HAP-1 (cell line): Measurements from ENCODE around the gene R3HDML.
"Not testable (repeated sequence)": the region's sequence is repeated elsewhere in the genome, so short reads cannot be mapped to it uniquely, and the experiment has no call there.

Source experiments
- DNase-seq, 2 experiments: peaks; one replicate each; pipeline ENCODE4 v3.0.0-alpha.2; 2016 to 2020; ENCODE audit warnings: low spot score in 2 of 2
- H3K27me3 ChIP-seq: fragments of 250-450 bp; sonication (Bioruptor Pico); 2 replicates; pipeline ENCODE4 v1.5.1; 2020; ENCODE audit warnings: low read depth, mild to moderate bottlenecking, moderate library complexity
- H3K36me3 ChIP-seq: fragments of 250-450 bp; sonication (Bioruptor Pico); replicated peaks from 2 replicates; pipeline ENCODE4 v1.5.1; 2020; ENCODE audit warnings: mild to moderate bottlenecking
- H3K4me1 ChIP-seq: fragments of 250-450 bp; sonication (Bioruptor Pico); 2 replicates; pipeline ENCODE4 v1.5.1; 2020; ENCODE audit warnings: mild to moderate bottlenecking
- H3K4me3 ChIP-seq: fragments of 250-450 bp; sonication (Bioruptor Pico); 2 replicates; pipeline ENCODE4 v1.5.1; 2020; ENCODE audit warnings: mild to moderate bottlenecking, moderate library complexity
- H3K9me3 ChIP-seq: fragments of 250-450 bp; sonication (Bioruptor Pico); 2 replicates; pipeline ENCODE4 v1.5.1; 2020; ENCODE audit warnings: mild to moderate bottlenecking, moderate library complexity
- in situ Hi-C: fragments of 300-500 bp; cut with MboI; formaldehyde crosslinking; loops from 3 replicates; pipeline ENCODE4 v1.14.3; 2020; ENCODE audit warnings: low sequenced_read_pairs, inconsistent platforms, mixed read lengths

The R3HDML gene

DNA sequence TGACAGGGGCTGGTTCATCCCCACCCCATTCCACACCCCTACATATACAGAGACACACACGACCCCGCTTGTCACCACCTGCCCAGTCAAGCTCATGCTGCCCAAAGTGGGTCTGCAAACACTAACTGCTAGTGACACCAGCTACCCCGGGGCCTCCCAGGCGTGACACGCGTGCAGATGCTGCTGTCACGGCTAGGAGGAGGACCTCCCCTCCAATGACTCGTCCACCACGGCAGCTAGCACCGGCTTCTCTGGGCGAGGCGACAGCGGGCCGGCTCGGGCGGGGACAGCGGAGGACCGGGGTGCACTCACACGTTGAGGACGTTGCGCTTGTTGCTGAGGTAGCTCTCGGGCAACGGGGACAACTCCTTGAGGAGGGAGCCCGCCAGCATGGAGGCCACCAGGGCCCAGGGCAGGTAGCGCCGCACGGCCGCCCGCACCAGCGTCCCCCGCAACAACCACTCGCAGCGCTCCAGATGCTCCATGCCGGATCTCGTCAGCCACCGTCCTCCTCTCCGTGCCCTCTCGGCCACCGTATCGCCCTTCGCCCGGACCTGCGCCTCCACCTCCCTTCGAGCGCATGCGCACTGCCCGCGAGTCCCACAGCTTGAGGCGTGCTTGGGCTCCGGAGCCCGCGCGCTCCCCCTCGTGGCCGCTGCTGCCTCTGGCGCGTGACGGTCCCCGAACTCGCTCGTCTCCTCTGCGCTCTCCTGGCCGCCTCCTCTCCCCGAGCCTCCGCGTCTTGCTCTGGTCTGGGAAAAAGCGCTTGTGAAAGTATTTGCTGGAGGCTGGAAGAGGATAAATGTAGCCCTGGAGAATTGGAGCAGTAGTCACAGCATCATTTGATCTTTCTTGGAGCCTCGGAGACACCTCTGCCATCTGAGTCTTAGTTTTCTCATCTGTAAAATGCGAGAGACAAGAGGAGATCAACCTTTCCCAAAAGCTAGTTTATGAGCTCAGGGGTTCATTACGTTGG lies 25.9 kb upstream of the R3HDML start, which contains the start of gene FITM2:
TSS of gene FITM2 (minus strand) at position 539 of the 976 bp plus-strand sequence. CDS start at position 485, 54 bp downstream.
- Histone ChIP-seq H3K9me3 (no peaks in the 10 kb centered on the region), H3K36me3 (no peaks in the 10 kb centered on the region), H3K4me3 (peak within 1 kb of the TSS; percentile 77), H3K27me3 (no peaks in the 10 kb centered on the region), H3K4me1 (no peaks in the 10 kb centered on the region)
- in situ Hi-C loops, result loop anchor here (5.0 kb wide), 1 partner anchor 94 kb away; no protein-coding TSS in a partner anchor
- DNase-seq, result peak; percentile 85 to 98

DNA sequence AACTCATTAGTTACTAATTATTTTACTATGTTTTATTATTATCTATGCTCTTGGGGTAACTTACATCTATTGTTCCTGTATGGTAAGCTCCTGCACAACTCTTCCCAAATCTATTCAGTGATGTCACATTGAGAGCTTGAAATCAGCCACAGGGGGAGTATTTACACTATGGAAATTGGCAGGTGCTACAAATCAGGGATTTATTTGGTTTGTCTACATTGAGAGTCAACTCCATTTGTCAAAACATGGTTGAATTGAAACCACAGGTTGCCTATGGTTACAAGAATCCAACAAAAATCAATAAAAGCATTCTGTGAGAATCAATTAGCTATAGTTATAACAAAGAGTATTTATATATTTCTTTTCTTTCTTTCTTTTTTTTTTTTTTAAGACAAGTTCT lies 22.0 kb upstream of the R3HDML start:
- Histone ChIP-seq H3K36me3 (no peaks in the 10 kb centered on the region), H3K4me3 (no peak overlapping the region), H3K4me1 (no peaks in the 10 kb centered on the region), H3K9me3 (no peaks in the 10 kb centered on the region), H3K27me3 (no peaks in the 10 kb centered on the region; the same call in 1 of the 2 replicates)
- in situ Hi-C loops, result loop anchor here (5.0 kb wide), 1 partner anchor 98 kb away; no protein-coding TSS in a partner anchor
- no peak for DNase-seq

DNA sequence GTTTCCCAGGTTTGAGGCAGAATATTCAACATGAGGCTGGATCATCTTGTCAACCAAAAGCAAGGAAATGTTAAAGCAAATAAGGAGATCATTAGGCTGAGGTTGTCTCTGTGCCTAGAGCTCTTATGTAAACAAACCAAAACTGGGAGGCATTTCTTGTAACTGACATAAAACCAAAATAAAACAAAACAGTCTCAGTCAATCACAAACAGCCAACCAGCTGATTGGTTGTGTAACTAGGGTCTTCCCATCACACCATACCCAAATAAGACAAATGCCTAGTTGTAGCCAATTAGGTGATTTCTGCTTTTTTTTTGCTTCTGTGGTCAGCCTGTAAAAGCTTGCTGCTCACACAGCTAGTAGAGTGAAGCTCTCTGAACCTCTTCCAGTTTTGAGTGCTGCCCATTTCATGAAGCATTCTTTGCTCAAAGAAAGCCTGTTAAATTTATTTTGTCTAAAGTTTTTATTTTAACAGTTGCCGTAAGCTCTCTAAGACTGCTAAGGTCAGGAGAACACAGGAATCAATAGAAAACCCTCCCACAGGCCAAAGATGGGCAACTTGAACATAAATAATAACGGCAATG lies 16.9 kb upstream of the R3HDML start:
- H3K27me3 ChIP-seq, result no peaks in the 10 kb centered on the region; the same call in 1 of the 2 replicates
- no peaks in the 10 kb centered on the region for H3K9me3 ChIP-seq
- H3K4me1 ChIP-seq, result no peaks in the 10 kb centered on the region
- in situ Hi-C loops, result no loop called here
- no peaks in the 10 kb centered on the region for H3K36me3 ChIP-seq
- DNase-seq, result no peak
- H3K4me3 ChIP-seq, result no peak overlapping the region

DNA sequence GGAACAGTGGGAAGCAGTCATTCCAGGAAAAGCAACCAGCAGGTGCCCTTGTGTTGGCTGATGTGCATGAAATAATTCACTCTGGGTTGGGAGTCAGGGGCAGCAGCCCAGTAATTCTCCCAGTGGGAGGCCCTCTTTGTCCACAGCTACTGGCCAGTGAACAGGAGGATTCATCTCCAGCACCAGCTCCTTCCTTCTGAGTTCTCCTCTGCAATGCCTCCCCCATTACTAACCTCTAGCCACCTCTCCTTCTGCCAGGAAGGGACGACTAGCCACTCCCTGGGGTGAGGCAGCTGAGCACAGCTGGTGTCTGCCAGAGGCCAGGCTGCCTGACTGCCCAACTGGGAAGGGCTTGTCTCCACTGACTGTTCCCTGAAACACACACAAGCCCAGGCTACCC lies 12.5 kb upstream of the R3HDML start:
- Histone ChIP-seq H3K4me1 (no peaks in the 10 kb centered on the region), H3K9me3 (no peaks in the 10 kb centered on the region), H3K27me3 (no peaks in the 10 kb centered on the region), H3K36me3 (no peaks in the 10 kb centered on the region), H3K4me3 (no peak overlapping the region)
- in situ Hi-C loops, result no loop called here
- no peak for DNase-seq

DNA sequence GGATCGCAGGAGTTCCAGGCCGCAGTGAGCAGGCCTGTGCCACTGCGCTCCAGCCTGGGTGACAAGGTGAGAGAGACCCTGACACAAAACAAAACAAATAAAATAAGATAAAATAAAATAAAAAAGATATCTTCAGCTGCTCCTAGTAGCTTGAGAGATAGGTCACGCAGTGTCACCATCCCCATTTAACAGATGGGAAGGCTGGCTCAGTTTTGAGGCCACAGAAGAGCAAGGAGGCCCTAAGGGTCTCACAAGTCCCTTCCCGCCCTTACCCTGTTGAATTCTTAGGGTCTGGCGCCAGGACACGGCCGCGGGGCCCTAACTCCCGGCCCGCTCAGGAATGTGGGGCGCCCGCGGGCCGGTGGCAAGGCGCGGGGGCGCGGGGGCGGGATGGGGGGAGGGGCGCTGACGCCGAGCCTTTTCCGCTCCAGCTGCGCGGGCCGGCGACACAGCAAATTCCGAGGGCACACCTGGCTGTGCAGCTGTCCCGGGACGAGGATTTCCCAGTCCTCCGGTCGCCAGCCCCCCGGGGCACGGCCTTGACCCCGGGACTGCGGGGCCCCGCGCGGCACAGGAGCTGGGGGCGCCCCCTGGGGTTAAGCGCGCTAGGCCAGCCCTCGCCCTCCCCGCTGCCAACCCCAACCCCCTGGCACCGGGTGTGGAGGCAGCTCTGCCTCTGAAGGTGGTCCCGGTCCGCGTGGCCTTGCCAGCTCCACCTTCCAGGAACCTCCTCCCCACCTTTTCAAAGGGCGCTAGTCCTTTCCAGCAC lies 10.3 kb upstream of the R3HDML start:
- no peaks in the 10 kb centered on the region for H3K27me3 ChIP-seq
- no peaks in the 10 kb centered on the region for H3K4me1 ChIP-seq
- H3K9me3 ChIP-seq, result no peaks in the 10 kb centered on the region
- DNase-seq, result no peak
- no peaks in the 10 kb centered on the region for H3K36me3 ChIP-seq
- H3K4me3 ChIP-seq, result no peak overlapping the region
- in situ Hi-C loops, result no loop called here

DNA sequence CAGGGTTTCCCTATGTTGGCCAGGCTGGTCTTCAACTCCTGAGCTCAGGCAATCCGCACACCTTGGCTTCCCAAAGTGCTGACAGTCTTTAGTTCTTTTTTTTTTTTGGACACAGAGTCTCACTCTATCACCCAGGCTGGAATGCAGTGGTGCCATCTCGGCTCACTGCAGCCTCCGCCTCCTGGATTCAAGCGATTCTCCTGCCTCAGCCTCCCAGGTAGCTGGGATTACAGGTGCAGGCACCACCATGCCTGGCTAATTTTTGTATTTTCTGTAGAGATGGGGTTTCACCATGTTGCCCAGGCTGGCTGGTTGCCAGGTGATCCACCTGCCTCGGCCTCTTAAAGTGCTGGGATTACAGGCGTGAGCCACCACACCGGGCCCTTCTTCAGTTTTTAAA lies 9.1 kb upstream of the R3HDML start:
- H3K27me3 ChIP-seq, H3K9me3 ChIP-seq, H3K36me3 ChIP-seq, H3K4me1 ChIP-seq, in situ Hi-C loops, DNase-seq, H3K4me3 ChIP-seq: not testable (repeated sequence)

DNA sequence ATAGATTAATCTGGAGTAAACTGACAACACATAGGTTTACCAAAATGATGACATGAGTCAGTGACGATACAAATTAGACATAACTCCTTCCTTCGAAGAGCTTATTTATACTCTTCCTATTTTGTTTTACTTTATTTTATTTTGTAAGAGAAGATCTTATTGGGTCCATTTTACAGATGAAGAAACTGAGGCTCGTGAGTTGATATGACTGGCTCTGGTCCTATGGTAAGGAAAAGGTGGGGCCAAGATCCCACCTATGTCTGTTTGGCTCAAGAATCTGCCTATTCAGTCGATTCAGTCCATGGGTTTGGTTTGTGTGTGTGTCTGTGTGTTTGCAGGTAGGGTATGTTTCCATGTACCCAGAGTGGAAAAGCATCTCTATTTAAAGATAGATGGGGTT lies 8.4 kb upstream of the R3HDML start:
- no peaks in the 10 kb centered on the region for H3K4me1 ChIP-seq
- no peak for DNase-seq
- H3K27me3 ChIP-seq, result no peaks in the 10 kb centered on the region

DNA sequence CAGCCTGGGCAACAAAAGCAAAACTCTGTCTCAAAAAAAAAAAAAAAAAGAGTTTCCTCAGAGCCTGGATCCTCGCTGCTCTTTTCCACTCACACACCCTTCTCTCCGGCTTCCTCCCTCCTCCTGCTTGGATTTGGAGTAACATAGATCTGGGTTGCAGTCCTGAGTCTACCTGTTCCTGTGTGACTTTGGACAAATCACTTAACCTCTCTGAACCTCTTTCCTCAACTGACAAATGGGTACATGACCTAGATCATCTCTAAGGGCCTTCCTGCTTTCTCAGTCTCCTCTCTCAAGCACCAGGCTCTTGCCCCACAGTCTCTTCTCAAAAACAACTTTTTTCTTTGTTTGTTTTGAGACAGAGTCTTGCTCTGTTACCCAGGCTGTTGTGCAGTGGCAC lies 5.6 kb upstream of the R3HDML start:
- H3K36me3 ChIP-seq, result no peaks in the 10 kb centered on the region
- no peaks in the 10 kb centered on the region for H3K27me3 ChIP-seq
- H3K4me3 ChIP-seq, result no peak overlapping the region
- no peaks in the 10 kb centered on the region for H3K4me1 ChIP-seq
- in situ Hi-C loops, result no loop called here
- H3K9me3 ChIP-seq, result no peaks in the 10 kb centered on the region
- no peak for DNase-seq

More for the DNA sequence above, 8.4 kb upstream of the R3HDML start:
- H3K36me3 ChIP-seq, result no peaks in the 10 kb centered on the region
- no peak overlapping the region for H3K4me3 ChIP-seq
- no peaks in the 10 kb centered on the region for H3K9me3 ChIP-seq
- in situ Hi-C loops, result no loop called here

DNA sequence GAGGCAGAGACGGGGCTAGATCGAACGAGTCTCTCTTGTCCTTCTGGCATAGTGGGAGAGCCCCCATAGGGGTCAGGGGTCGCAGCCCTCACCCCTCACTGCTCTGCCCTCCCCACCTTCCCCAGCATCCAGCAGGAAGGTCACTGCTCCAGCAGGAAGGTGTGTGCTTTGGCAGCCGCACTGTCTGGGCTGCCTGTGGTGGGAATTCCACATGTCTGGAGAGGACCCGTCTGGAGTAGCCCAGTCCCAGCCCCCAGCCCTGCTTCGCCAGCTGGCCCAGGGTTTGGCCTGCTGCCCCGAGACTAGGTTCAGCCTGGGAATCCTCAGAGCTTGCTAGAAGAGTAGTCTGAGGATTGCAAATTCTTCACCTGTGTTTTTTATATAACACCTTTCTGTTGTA lies 2.5 kb upstream of the R3HDML start:
- in situ Hi-C loops, result no loop called here
- H3K9me3 ChIP-seq, result no peaks in the 10 kb centered on the region
- H3K4me3 ChIP-seq, result no peak overlapping the region
- no peaks in the 10 kb centered on the region for H3K4me1 ChIP-seq
- H3K27me3 ChIP-seq, result no peaks in the 10 kb centered on the region
- DNase-seq, result no peak
- H3K36me3 ChIP-seq, result no peaks in the 10 kb centered on the region

DNA sequence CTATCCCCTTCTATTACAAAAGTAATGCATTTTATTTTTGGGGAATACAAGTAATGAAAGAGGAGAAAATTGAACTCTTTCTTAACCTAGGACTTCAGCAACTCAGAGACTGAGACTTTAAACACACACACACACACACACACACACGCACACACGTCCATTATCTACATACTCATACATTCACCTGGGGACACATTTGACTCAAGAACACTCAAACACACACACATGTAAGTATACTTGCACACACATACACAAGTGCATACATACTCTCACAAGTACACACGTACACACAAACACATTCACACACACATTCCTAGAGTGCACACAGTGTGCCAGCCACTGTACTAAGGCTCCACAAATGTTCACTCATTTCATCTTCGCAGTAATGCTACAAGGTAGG lies 2.1 kb upstream of the R3HDML start:
- no peaks in the 10 kb centered on the region for H3K9me3 ChIP-seq
- in situ Hi-C loops, result no loop called here
- no peak overlapping the region for H3K4me3 ChIP-seq
- no peak for DNase-seq
- no peaks in the 10 kb centered on the region for H3K4me1 ChIP-seq
- H3K27me3 ChIP-seq, result no peaks in the 10 kb centered on the region
- H3K36me3 ChIP-seq, result no peaks in the 10 kb centered on the region

DNA sequence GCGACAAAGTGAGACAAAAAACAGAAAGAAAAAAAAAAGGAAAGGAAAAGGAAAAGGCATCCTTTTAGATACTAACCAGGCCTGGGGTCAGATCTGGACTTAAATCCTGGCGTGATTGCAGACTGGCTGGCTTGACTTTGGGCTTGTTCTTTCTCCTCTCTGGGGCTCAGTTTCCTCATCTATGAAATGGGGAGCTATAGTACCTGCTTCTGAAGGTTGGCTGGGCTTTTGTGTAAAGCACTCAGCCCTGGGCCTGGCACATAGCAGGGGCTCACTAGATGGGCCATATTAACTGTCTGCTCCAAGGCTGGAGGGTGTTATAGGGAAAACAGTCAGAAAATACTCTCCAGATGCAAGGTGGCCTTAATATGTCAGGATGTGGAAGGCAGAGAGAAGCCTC lies 1.2 kb upstream of the R3HDML start:
- H3K36me3 ChIP-seq, result no peaks in the 10 kb centered on the region
- no peak for DNase-seq
- H3K27me3 ChIP-seq, result no peaks in the 10 kb centered on the region
- no peaks in the 10 kb centered on the region for H3K4me1 ChIP-seq
- H3K4me3 ChIP-seq, result no peak overlapping the region
- in situ Hi-C loops, result no loop called here
- no peaks in the 10 kb centered on the region for H3K9me3 ChIP-seq

DNA sequence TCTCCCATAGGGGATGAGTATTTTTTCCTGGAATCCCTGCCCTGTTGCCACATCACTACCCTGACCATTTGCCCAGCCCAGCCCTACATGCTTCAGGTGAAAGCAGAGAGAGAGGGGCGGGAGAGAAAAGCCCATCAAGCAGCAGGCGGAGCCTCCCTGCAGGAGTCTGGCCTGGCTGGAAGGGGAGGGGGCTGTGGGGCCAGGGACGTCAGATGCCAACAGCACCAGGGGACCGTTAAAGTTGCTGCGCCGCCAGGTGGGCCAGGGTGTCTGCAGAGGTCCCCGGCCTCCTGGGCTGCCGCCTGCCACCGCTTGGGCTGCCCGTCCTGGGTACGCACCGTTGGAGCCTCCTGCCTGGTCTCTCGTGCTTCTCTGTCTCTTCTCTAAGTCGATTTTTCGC lies 757 bp upstream of the R3HDML start:
- in situ Hi-C loops, result no loop called here
- Histone ChIP-seq H3K4me3 (no peak overlapping the region), H3K9me3 (no peaks in the 10 kb centered on the region), H3K4me1 (no peaks in the 10 kb centered on the region), H3K36me3 (no peaks in the 10 kb centered on the region), H3K27me3 (no peaks in the 10 kb centered on the region)
- no peak for DNase-seq

DNA sequence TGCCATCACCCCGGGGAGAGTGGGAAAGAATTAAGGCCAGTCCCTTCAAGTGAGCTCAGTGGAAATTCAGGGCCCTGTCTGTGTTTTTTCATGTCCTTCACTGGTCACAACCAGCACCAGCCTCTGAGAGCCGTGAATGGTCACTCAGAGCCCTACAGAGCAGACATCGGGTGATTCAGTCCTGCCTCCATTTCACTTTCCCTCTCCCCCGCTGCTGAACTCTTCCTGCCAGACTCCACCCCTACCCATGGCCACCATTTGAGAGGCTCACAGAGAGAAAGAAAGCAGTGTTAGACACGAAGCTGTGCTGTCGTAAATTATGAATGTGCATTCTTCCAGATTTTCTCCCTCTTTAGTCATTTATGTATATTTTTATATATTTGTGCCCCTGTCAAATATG lies 5.4 kb downstream of the R3HDML start:
- in situ Hi-C loops, result no loop called here
- no peaks in the 10 kb centered on the region for H3K4me1 ChIP-seq
- no peak for DNase-seq

More for the DNA sequence above, 5.4 kb downstream of the R3HDML start:
- no peaks in the 10 kb centered on the region for H3K36me3 ChIP-seq
- H3K27me3 ChIP-seq, result no peaks in the 10 kb centered on the region
- no peak overlapping the region for H3K4me3 ChIP-seq
- no peaks in the 10 kb centered on the region for H3K9me3 ChIP-seq
